HL-60 (cell line): ENCODE data around the gene TNPO3.
"Not testable (repeated sequence)": the region's sequence is repeated elsewhere in the genome, so short reads cannot be mapped to it uniquely, and the experiment has no call there.

Experiments used
- DNase-seq, 2 experiments: peaks; one replicate each; pipeline ENCODE4 v3.0.0-alpha.2; 2010 to 2020; ENCODE audit warnings: low read depth in 1 of 2, low spot score in 1 of 2
- H3K27ac ChIP-seq: fragments of 250-450 bp; sonication (Bioruptor Pico); replicated peaks from 2 replicates; pipeline ENCODE4 v1.5.1; 2020; ENCODE audit warnings: mild to moderate bottlenecking, moderate library complexity
- H3K27me3 ChIP-seq: fragments of 250-450 bp; sonication (Bioruptor Pico); 2 replicates; pipeline ENCODE4 v1.5.1; 2021; ENCODE audit warnings: mild to moderate bottlenecking, moderate library complexity; ENCODE audit not compliant: insufficient read depth, poor library complexity, severe bottlenecking
- H3K4me3 ChIP-seq: replicated peaks from 2 replicates; pipeline ENCODE4 v1.5.1; 2011; ENCODE audit warnings: mild to moderate bottlenecking, control low read depth, low read length; ENCODE audit not compliant: insufficient read depth
- CTCF ChIP-seq: IDR thresholded peaks from one replicate; pipeline ENCODE4 v1.5.1; 2011; ENCODE audit warnings: low read length, control low read depth, inconsistent platforms; ENCODE audit not compliant: insufficient read depth
- GABPA ChIP-seq: IDR thresholded peaks from 2 replicates; pipeline ENCODE4 v1.6.1; 2012; ENCODE audit warnings: low read depth
- POLR2AphosphoS5 ChIP-seq: IDR thresholded peaks from 2 replicates; pipeline ENCODE4 v1.6.1; 2012; ENCODE audit warnings: low read depth
- REST ChIP-seq: IDR thresholded peaks from 2 replicates; pipeline ENCODE4 v1.6.1; 2012; ENCODE audit warnings: low read depth; ENCODE audit not compliant: insufficient replicate concordance
- SPI1 ChIP-seq: IDR thresholded peaks from 2 replicates; pipeline ENCODE4 v1.6.1; 2012; ENCODE audit warnings: low read depth, mild to moderate bottlenecking, borderline replicate concordance

Gene TNPO3

DNA sequence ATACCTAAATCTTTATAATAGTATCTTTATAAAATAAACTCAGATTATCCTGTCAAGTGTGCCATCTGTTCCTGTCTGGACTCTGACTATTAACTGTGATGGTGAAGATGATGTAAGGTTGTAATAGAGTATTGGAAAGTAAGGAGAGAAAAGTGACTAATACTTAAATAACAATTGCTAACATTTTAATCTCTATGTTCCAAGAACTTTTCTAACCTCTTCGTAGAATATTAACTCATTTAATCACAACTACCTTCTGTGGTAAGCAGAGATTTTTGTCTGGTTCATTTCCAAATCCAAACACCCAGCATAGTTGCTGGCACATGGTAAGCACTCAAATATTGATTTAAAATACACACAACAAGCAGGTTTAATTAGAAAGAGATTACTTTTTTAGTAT lies 2.5 kb downstream of the TNPO3 start:
- TF ChIP-seq GABPA: no peak
- no peak for TF ChIP-seq SPI1
- no peak for TF ChIP-seq REST
- no peak for TF ChIP-seq CTCF
- no peak for TF ChIP-seq POLR2AphosphoS5
- H3K4me3 ChIP-seq: no peak overlapping the region

GRCh38 chr7:129051459-129051858 lies 3.5 kb downstream of the TNPO3 start:
- not testable (repeated sequence) for H3K4me3 ChIP-seq, H3K27me3 ChIP-seq, DNase-seq

More for the DNA sequence above, 2.5 kb downstream of the TNPO3 start:
- no peak for DNase-seq
- no peaks in the 10 kb centered on the region for H3K27me3 ChIP-seq
- no peak overlapping the region for H3K27ac ChIP-seq

GRCh38 chr7:129047761-129048160 lies 7.2 kb downstream of the TNPO3 start:
- H3K4me3 ChIP-seq: no peak overlapping the region
- no peaks in the 10 kb centered on the region for H3K27me3 ChIP-seq
- H3K27ac ChIP-seq: no peak overlapping the region
- DNase-seq: no peak
- TF ChIP-seq SPI1: no peak
- no peak for TF ChIP-seq GABPA
- TF ChIP-seq CTCF: no peak
- TF ChIP-seq REST: no peak
- TF ChIP-seq POLR2AphosphoS5: no peak

More at GRCh38 chr7:129051459-129051858, 3.5 kb downstream of the TNPO3 start:
- not testable (repeated sequence) for H3K27ac ChIP-seq

DNA sequence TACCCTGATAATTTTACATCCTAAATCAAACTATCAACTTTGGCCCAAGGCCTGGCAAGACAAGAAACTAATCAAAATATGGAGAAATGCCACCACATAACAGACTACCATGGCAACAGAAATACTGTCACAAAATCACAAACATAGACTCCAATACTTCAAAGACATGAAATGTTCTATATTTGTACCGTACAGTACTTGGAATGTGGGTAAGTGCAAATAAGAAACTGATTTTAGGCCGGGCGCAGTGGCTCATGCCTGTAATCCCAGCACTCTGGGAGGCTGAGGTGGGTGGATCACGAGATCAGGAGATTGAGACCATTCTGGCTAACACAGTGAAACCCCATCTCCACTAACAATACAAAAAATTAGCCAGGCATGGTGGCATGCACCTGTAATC lies 9.2 kb downstream of the TNPO3 start:
- no peak for DNase-seq
- no peak for TF ChIP-seq POLR2AphosphoS5
- no peak for TF ChIP-seq REST
- TF ChIP-seq CTCF: no peak
- TF ChIP-seq SPI1: no peak
- TF ChIP-seq GABPA: no peak
- no peaks in the 10 kb centered on the region for H3K27me3 ChIP-seq
- no peak overlapping the region for H3K4me3 ChIP-seq
- H3K27ac ChIP-seq: no peak overlapping the region
